Astrocyte (in vitro differentiated cells and primary cell): ENCODE data around the gene ATP6V1E1.

Source experiments
- EZH2 ChIP-seq: IDR thresholded peaks from 2 replicates; pipeline ENCODE4 v1.6.1; 2012; ENCODE audit warnings: mild to moderate bottlenecking, low read length, inconsistent platforms; ENCODE audit not compliant: insufficient read depth
- TF ChIP-seq, protein P1 (sequence below): IDR thresholded peaks from 2 replicates; pipeline ENCODE4 v1.5.1; 2011; ENCODE audit warnings: low read depth, mild to moderate bottlenecking, inconsistent platforms, low read length, moderate library complexity; ENCODE audit not compliant: insufficient read depth

- TF ChIP-seq, protein P1, sequence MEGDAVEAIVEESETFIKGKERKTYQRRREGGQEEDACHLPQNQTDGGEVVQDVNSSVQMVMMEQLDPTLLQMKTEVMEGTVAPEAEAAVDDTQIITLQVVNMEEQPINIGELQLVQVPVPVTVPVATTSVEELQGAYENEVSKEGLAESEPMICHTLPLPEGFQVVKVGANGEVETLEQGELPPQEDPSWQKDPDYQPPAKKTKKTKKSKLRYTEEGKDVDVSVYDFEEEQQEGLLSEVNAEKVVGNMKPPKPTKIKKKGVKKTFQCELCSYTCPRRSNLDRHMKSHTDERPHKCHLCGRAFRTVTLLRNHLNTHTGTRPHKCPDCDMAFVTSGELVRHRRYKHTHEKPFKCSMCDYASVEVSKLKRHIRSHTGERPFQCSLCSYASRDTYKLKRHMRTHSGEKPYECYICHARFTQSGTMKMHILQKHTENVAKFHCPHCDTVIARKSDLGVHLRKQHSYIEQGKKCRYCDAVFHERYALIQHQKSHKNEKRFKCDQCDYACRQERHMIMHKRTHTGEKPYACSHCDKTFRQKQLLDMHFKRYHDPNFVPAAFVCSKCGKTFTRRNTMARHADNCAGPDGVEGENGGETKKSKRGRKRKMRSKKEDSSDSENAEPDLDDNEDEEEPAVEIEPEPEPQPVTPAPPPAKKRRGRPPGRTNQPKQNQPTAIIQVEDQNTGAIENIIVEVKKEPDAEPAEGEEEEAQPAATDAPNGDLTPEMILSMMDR, result no peak
- TF ChIP-seq EZH2, result no peak
These were observed 12.7 kb upstream of the ATP6V1E1 start for GRCh38 chr22:17641269-17641668.
